Activated B cell treated with CpG ODN at 0.5 μM for 24 hours (primary cell): ENCODE data around the gene RHOH. TPM values are rescaled to one million over a fixed set of nuclear protein-coding genes. Genes with fewer than 3 reads are reported as not detected.
A peak's percentile ranks its signal among the peaks of the same experiment; 100 is the strongest.

ENCODE experiments used
- ATAC-seq: fragments of 200-7000 bp; cut with Tn5 transposase; one replicate; pipeline ENCODE4 v1.10.0; 2021; ENCODE audit warnings: low read depth, mild to moderate bottlenecking, moderate library complexity
- CTCF ChIA-PET: fragments of 350-600 bp; sonication (Branson Sonifier 250); formaldehyde crosslinking; loops from one replicate; lab custom pipeline; 2021; ENCODE audit warnings: antibody characterized with exemption; lab: Charles Lee
- POLR2A ChIA-PET: fragments of 350-600 bp; sonication (Branson Sonifier 250); formaldehyde crosslinking; loops from one replicate; lab custom pipeline; 2021; ENCODE audit warnings: antibody characterized with exemption; lab: Charles Lee
- DNase-seq: peaks from one replicate; pipeline ENCODE4 v3.0.0; 2022
- H3K27ac Mint-ChIP-seq: one replicate; pipeline ENCODE4 v1.8.0; 2020; ENCODE audit warnings: mixed read lengths
- H3K27me3 Mint-ChIP-seq: one replicate; pipeline ENCODE4 v1.8.0; 2021; ENCODE audit warnings: mixed read lengths
- H3K36me3 Mint-ChIP-seq: one replicate; pipeline ENCODE4 v1.8.0; 2021; ENCODE audit warnings: low read depth, mixed read lengths
- H3K4me1 Mint-ChIP-seq: one replicate; pipeline ENCODE4 v1.8.0; 2021; ENCODE audit warnings: mixed read lengths
- H3K4me3 Mint-ChIP-seq: one replicate; pipeline ENCODE4 v1.8.0; 2020; ENCODE audit warnings: mild to moderate bottlenecking, mixed read lengths
- H3K9me3 Mint-ChIP-seq: one replicate; pipeline ENCODE4 v1.8.0; 2020; ENCODE audit warnings: mixed read lengths
- intact Hi-C: fragments of 100-400 bp; cut with micrococcal nuclease; formaldehyde crosslinking; loops from one replicate; pipeline ENCODE4 v1.15.1; 2024
- total RNA-seq: library from RNA; stranded (reverse); gene quantifications from 2 replicates; pipeline ENCODE4 v1.2.3, GENCODE V29; 2022
- TF ChIP-seq, protein P1 (sequence below): fragments of 200-600 bp; IDR thresholded peaks from one replicate; pipeline ENCODE4 v1.8.0; 2022; ENCODE audit warnings: antibody characterized with exemption, mild to moderate bottlenecking

Gene RHOH
- total RNA-seq, 1 donor from 2014 or later: 183 TPM

DNA sequence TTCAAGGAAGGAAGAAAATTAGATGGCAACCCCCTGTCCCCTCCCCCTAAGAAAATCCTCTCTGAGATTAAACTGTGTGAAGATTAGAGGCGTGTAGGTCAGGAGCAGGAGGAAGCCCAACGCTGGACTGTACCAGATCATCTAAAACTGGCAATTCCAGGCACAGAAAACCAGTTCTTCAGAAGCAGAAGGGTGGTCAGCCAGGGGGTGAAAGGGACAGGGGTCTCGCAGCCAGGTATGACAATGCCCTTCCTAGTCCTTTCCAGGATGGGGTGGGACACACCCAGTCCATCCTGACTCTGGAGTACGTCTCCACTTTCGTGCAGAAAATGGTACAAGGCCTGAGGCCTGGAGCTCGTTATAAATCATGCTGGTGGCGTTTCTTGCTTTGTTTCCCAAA is 3.3 kb upstream of the RHOH start:
- Mint-ChIP-seq H3K27me3 (no peaks in the 10 kb centered on the region), H3K4me1 (peaks cover 78% of the 10 kb centered on the region), H3K27ac (peak overlapping the region; percentile 95), H3K9me3 (no peaks in the 10 kb centered on the region), H3K36me3 (peaks cover 18% of the 10 kb centered on the region), H3K4me3 (peak overlapping the region; percentile 97)
- DNase-seq (no peak), ATAC-seq (no peak)
- intact Hi-C loops: loop anchor here (5.0 to 10.0 kb wide), 4 partner anchors 34 to 1389 kb away; partner anchors contain the start of genes TLR1 and TMEM156
- TF ChIP-seq, protein P1, sequence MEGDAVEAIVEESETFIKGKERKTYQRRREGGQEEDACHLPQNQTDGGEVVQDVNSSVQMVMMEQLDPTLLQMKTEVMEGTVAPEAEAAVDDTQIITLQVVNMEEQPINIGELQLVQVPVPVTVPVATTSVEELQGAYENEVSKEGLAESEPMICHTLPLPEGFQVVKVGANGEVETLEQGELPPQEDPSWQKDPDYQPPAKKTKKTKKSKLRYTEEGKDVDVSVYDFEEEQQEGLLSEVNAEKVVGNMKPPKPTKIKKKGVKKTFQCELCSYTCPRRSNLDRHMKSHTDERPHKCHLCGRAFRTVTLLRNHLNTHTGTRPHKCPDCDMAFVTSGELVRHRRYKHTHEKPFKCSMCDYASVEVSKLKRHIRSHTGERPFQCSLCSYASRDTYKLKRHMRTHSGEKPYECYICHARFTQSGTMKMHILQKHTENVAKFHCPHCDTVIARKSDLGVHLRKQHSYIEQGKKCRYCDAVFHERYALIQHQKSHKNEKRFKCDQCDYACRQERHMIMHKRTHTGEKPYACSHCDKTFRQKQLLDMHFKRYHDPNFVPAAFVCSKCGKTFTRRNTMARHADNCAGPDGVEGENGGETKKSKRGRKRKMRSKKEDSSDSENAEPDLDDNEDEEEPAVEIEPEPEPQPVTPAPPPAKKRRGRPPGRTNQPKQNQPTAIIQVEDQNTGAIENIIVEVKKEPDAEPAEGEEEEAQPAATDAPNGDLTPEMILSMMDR: no peak
- POLR2A ChIA-PET: interaction anchor here (0.8 to 7.9 kb wide), 3 partner anchors 7 to 114 kb away, joined by 3 to 457 read pairs (median 187); no protein-coding TSS in a partner anchor
- CTCF ChIA-PET: no interaction called here

- Mint-ChIP-seq H3K36me3 (peaks cover 29% of the 10 kb centered on the region), H3K4me3 (peak overlapping the region; percentile 97), H3K27ac (peak overlapping the region; percentile 95), H3K27me3 (no peaks in the 10 kb centered on the region), H3K4me1 (peaks cover 70% of the 10 kb centered on the region), H3K9me3 (no peaks in the 10 kb centered on the region)
- TF ChIP-seq, protein P1: no peak
- ChIA-PET POLR2A (interaction anchor here (0.7 to 7.9 kb wide), 11 partner anchors 8 to 113 kb away, joined by 3 to 457 read pairs (median 5); no protein-coding TSS in a partner anchor), CTCF (interaction anchor here (1.5 to 4.0 kb wide), 5 partner anchors 10 to 122 kb away, joined by 3 to 25 read pairs (median 6); no protein-coding TSS in a partner anchor)
- DNase-seq (no peak), ATAC-seq (peak; percentile 6)
- intact Hi-C loops: loop anchor here (5.0 to 10.0 kb wide), 7 partner anchors 33 to 1527 kb away; partner anchors contain the start of genes SMIM14, TLR1, TMEM156 and UBE2K
These were observed 2.1 kb upstream of the RHOH start for GRCh38 chr4:40194602-40195161.

DNA sequence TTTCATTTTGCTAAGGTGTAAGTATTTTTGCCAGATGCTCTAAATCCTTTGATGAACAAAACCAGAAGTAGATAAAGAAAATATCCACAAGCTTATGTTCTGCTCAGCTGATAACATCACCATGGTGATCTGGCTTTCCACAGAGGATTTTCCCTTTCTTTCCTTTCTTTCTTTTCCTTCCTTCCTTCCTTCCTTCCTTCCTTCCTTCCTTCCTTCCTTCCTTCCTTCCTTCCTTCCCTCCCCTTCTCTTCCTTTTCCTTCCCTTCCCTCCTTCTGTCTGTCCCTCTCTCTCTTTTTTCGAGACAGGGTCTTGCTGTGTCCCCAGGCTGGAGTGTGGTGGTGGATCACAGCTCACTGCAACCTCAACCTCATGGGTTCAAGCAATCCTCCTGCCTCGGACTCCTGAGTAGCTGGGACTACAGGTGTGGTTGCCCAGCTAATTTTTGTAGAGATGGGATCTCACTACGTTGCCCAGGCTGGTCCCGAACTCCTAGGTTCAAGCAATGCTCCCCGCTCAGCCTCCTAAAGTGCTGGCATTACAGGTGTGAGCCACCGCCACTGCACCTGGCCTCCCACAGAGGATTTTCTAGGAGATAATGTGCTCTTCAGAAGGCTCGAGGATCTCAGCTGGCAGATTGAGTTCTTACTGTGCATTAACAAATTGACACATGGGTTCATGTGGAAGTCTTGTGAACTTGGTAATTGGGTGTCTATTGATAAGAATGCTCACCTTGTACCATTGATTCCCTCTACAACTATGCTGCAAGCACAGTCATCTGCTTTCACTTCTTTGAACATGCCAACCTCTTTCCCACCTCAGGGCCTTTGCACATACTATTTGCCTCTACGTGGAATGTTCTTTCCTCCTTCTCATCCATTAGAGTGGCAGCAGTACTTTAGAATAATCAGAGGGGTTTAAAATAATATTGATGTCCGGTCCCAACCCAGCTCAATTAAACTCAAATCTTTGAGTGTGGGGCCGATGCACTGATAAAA is 1.4 kb upstream of the RHOH start:
- H3K9me3 Mint-ChIP-seq: no peaks in the 10 kb centered on the region
- peak overlapping the region; percentile 97 for H3K4me3 Mint-ChIP-seq
- POLR2A ChIA-PET: interaction anchor here (0.6 to 7.9 kb wide), 25 partner anchors 8 to 966 kb away, joined by 3 to 457 read pairs (median 6); no protein-coding TSS in a partner anchor
- DNase-seq: no peak
- TF ChIP-seq, protein P1: no peak
- peaks cover 37% of the 10 kb centered on the region for H3K36me3 Mint-ChIP-seq
- intact Hi-C loops: loop anchor here (1.0 to 10.0 kb wide), 9 partner anchors 9 to 1528 kb away; partner anchors contain the start of genes N4BP2, SMIM14, TLR1 and TMEM156
- peaks cover 69% of the 10 kb centered on the region for H3K4me1 Mint-ChIP-seq
- CTCF ChIA-PET: interaction anchor here (1.3 to 4.0 kb wide), 6 partner anchors 10 to 139 kb away, joined by 3 to 25 read pairs (median 5); partner anchors contain the start of gene N4BP2
- H3K27ac Mint-ChIP-seq: peak overlapping the region; percentile 95
- H3K27me3 Mint-ChIP-seq: no peaks in the 10 kb centered on the region
- no peak for ATAC-seq

- Mint-ChIP-seq H3K27me3 (no peaks in the 10 kb centered on the region), H3K27ac (peak overlapping the region; percentile 95), H3K9me3 (no peaks in the 10 kb centered on the region), H3K4me1 (peaks cover 69% of the 10 kb centered on the region), H3K4me3 (peak overlapping the region; percentile 97), H3K36me3 (peaks cover 45% of the 10 kb centered on the region)
- CTCF ChIA-PET: interaction anchor here (0.9 to 4.0 kb wide), 6 partner anchors 11 to 140 kb away, joined by 3 to 25 read pairs (median 5); partner anchors contain the start of gene N4BP2
- POLR2A ChIA-PET: interaction anchor here (0.6 to 7.9 kb wide), 20 partner anchors 10 to 965 kb away, joined by 3 to 457 read pairs (median 8); no protein-coding TSS in a partner anchor
- TF ChIP-seq, protein P1: no peak
- DNase-seq: no peak
- intact Hi-C loops: loop anchor here (1.0 to 10.0 kb wide), 9 partner anchors 10 to 1529 kb away; partner anchors contain the start of genes N4BP2, SMIM14, TLR1 and TMEM156
- no peak for ATAC-seq
These were observed 559 bp upstream of the RHOH start for GRCh38 chr4:40196272-40196671.
